Skin epidermis (tissue), 12 donors: ENCODE results near the gene SLC51B.
A peak's percentile ranks its signal among the peaks of the same experiment; 100 is the strongest.
"Not testable (repeated sequence)": the region's sequence is repeated elsewhere in the genome, so short reads cannot be mapped to it uniquely, and the experiment has no call there.

ENCODE experiments used
- H3K27ac ChIP-seq, 21 experiments: fragments of 200-600 bp; sonication (generic) in 11 of 21; one replicate each; pipeline ENCODE4 v1.5.0; 2020; ENCODE audit warnings: mild to moderate bottlenecking in 3 of 21, inconsistent platforms in 2 of 21, moderate library complexity in 2 of 21
- H3K4me3 ChIP-seq, 7 experiments: fragments of 200-600 bp; sonication (generic) in 2 of 7; one replicate each; pipeline ENCODE4 v1.5.0; 2020; ENCODE audit warnings: inconsistent platforms in 2 of 7, mild to moderate bottlenecking in 2 of 7, moderate library complexity in 1 of 7

Gene SLC51B

DNA sequence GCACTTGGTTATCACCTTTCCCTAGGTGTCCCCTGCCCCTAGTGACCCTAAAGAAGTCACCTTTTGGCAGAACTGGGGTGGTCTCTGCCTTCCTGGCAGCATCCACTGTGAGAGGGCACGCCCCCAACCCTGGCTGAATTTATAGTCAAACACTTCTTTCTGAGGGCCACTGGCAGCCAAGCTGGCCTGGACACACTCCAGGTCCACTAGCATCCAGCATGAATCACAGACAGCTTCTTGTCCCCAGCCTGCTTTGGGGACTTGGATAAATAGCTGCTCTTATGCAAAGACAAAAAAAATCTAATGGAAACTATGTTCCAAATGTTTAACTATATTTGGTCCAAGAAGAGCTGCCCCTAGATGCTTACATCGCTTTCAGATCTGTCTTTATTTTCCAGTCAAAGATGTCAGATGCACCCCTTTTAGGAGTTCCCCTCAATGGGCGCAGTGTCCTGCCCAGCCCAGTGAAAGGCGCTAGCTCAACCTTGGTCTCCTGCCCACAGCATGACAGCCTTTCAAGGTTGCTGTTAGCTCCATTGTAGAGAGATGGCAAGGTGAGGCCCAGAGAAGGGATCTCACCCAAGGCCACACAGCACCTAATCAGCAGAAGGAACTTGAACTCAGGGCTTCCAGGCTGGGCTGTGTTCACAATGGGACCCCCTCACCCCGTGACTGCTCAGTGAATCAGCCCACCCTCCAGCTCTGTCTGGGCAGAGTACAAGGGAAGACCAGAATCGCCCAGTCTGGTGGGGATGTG is 15.6 kb downstream of the SLC51B start:
- Histone ChIP-seq H3K4me3 (no peak overlapping the region), H3K27ac (peak overlapping the region in 6 of 21 experiments; percentile 34 to 61 (median 50))

DNA sequence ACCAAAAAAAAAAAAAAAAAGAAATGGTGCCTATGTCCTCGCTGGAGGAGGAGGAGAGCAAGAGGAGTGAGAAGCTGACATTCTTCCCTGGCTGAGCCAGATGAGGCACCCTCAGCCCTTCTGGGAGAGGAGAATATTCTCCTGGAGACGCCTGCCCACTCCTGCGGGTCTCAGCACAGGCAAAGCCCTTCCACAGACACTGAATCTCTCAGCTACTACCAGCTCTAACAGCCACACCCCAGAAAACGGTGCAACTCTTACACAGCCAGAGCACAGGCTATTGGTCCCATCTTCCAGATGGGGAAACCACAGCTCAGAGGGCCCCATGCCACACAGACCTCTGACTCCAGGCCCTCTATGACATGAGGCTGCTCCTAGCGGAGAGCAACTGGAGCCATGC is 16.9 kb downstream of the SLC51B start:
- Histone ChIP-seq H3K4me3 (no peak overlapping the region), H3K27ac (peak overlapping the region in 3 of 21 experiments; percentile 50 to 61 (median 52))

DNA sequence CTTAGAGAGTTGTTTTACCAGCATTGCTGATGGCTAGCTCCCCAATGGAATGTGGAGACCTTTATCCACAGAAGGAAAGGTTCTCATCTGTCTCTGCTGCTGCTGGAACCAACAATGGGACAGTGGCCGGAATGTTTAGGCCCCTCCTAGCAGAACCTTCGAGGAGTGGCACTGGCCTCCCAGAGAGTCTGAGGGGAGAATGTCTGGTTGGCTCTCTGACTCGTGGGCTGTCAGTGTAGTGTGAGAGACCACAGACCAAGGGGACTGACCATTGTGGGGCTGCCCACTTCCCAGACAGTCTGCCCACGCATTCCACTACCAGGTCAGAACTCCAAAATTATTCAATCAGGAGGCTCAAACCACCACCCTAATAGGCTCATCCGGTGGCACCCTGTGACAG is 17.5 kb downstream of the SLC51B start:
- Histone ChIP-seq H3K27ac (peak overlapping the region in 2 of 21 experiments; percentile 17 to 29), H3K4me3 (no peak overlapping the region)

DNA sequence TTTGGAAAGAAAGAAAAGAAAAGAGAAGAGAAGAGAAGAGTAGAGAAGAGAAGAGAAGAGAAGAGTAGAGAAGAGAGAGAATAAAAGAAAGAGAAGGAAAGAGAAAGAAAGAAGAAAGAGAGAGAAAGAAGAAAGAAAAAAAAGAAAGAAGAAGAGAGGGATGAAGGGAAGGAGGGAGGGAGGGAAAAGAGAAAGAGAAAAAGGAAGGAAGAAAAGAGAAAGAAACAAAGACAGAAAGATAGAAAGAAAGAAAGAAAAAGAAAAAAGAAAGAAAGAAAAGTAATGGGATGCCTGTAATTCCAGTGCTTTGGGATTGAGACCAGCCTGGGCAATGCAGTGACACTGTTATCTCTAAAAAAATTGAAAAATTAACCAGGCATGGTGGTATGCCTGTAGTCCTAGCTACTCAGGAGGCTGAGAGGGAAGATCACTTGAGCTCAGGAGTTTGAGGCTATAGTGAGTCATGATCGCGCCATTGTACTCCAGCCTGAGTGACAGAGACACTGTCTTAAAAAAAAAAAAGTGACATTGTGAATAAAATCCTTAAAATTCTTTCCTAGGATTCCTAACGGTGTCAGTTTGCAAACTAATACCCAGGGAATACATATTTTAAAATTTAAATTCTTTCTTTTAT is 20.9 kb downstream of the SLC51B start:
- Histone ChIP-seq H3K27ac (peak overlapping the region in 6 of 21 experiments; percentile 15 to 86 (median 76)), H3K4me3 (peak overlapping the region in 2 of 7 experiments; percentile 29 to 46)

DNA sequence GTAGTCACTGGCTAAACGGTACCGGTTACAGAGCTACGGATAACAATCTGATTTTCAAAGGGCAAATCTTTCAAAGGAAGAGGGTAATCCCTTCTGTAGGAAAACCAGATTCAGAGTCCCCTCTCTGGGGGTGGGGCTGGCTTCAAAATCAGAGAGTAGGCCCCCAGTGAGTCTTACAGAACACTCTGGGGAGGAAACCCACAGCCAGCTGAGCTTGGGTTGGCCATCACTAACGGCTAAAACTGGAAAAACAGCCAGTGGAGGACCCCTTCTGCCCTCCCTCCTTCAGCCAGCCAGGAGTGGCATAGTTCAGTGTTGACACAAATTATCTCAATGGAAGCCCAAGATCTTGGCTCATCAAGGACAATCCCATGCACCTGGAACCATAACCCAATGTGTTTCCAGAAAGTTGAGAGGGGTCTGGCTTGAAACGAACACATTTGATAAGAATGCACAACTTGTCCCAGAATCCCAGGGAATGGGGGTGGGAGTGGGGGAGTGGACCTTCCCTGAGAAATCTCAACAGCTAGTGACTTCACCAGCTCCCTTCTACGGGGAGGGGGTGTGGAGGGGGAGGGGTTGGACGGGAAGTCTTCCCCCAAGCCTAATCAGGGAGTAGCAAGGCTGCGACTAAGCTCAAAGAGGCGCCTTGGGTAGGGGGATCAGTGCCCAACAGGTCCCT is 21.6 kb downstream of the SLC51B start:
- peak overlapping the region in 16 of 21 experiments; percentile 38 to 87 (median 76) for H3K27ac ChIP-seq
- peak overlapping the region; percentile 3 to 46 (median 29) for H3K4me3 ChIP-seq

DNA sequence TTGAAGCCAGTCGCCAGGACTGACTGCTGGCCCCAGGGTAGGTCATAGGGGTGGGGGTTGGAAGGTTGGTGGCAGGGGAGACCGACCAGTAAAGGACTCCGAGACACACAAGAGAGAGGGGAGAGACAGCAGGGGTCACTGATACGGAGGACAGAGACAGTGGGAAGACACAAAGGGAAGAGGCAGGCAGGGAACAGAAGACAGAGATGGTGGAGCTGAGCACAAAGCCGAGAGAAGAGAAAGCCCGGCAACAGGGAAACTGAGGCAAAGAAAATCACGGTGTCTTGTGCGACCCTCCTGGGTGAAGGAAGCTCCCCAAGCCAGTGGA is 22.1 kb downstream of the SLC51B start:
- Histone ChIP-seq H3K27ac (peak overlapping the region in 19 of 21 experiments; percentile 24 to 87 (median 75)), H3K4me3 (peak overlapping the region; percentile 7 to 46 (median 29))

DNA sequence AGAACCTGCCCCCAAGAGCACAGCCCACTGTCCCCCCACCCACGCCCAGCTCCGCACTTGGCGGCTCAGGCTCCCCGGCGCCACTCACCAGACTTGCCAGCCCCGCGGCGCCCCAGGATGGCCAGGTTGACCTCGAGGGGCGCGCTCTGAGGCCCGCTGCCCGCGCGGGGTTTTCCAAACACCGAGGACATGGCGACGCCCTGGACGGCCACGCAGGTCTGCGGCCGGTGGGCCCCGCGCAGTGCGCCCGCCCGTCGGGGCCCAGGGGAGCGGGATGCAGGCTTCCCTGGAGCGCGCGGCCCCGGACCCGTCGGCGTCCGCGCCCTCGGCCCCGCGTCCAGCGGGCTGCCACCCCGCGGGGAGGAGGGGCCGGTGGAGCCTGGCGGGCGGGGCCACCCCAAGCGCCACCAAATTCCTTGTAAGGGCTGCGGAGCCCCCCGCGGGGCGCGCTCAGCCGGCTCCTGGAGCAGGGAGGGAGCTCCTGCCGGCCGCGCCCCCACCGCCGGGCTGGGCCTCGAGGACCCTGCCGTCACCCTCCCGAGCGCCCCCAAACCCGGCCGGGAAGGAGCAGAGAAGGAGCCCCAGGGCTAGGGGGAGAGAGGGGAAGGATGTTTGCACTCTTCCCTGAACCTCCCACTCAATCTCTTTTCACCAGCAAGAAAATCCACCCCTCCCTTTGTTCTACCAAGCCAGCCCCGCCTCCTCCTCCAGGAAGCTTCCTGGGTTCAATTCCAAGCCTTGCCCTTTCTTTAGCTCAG is 22.6 kb downstream of the SLC51B start, which contains the start of gene RASL12:
Gene RASL12, minus strand, starts transcription at position 347 of the 758 bp plus-strand sequence. Its CDS starts 156 bp downstream, at position 191.
- Histone ChIP-seq H3K4me3 (peak within 1 kb of the TSS; percentile 7 to 46 (median 29)), H3K27ac (peak within 1 kb of the TSS in 20 of 21 experiments; percentile 7 to 87 (median 72))

DNA sequence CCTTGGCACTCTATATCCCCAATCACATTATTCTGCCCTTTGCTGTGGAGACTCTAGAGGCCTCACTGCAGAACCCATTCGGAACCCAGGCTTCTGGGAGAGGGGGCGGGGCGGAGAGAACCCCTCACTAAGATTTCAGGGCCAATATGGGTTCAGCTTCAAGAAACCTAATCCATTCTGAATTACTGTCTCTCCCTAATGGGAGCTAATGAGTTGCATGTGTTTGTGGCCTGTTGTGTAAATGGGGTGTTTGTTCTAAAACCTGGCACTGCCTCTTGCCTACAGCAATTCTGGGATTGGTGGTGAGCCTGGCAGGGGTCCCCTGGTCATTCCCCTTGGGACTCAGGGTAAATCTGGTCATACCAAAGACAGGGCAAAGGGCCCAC is 23.2 kb downstream of the SLC51B start:
- Histone ChIP-seq H3K27ac (peak overlapping the region in 18 of 21 experiments; percentile 7 to 87 (median 76)), H3K4me3 (peak overlapping the region in 4 of 7 experiments; percentile 29 to 46 (median 34))

DNA sequence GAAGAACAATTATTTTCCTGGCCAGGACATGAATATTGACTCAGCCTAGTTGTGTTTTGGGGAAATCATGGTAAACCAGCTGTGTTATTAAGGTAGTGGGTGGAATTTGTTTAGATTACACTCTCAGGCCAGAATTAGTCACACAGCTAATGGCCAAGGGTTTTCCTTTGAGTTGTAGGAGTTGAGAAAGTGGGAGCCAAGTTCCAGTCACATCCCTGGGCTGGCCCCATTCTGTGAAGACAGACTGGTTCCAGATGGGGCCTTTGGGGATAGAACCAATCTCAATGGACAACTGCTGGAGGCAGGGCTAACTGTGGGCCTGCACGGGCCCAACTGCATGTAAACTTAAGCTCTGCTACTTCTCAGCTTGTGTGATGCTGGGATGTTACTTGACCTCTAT is 24.0 kb downstream of the SLC51B start:
- peak overlapping the region in 10 of 21 experiments; percentile 21 to 86 (median 66) for H3K27ac ChIP-seq

DNA sequence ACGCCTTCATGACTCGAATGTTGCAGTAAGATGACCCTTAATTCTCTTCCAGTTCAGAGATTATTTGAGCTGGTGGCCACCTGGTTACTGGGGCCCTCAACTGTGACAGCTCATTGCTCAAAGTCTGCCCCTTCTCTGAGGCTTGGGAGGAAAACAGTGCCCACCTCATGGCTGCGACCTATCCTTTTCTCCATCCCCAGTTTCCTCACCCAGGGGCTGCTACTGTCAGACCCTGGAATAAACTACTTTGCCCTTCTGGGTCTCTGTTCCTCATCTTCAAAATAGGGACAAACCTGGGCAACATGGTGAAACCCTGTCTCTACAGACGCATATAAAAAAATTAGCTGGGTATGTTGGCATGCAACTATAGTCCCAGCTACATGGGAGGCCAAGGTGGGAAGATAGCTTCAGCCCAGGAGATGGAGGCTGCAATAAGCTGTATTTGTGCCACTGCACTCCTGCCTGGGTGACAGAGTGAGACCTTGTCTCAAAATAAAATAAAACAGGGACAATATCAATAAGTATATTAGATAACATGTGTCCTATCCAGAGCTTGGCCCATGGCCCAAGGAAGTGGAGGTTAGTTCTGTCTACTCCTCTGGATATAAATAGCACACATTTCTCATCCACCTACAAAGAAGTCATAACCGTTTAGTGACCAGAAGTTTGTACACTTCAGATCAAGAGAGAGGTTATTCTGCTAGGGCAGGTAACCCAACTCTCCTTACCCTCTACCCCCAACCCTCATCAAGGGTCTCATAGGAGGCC is 24.8 kb downstream of the SLC51B start:
- H3K27ac ChIP-seq, result peak overlapping the region in 4 of 21 experiments; percentile 8 to 20 (median 17)

More for the DNA sequence above, 24.0 kb downstream of the SLC51B start:
- H3K4me3 ChIP-seq, result no peak overlapping the region

DNA sequence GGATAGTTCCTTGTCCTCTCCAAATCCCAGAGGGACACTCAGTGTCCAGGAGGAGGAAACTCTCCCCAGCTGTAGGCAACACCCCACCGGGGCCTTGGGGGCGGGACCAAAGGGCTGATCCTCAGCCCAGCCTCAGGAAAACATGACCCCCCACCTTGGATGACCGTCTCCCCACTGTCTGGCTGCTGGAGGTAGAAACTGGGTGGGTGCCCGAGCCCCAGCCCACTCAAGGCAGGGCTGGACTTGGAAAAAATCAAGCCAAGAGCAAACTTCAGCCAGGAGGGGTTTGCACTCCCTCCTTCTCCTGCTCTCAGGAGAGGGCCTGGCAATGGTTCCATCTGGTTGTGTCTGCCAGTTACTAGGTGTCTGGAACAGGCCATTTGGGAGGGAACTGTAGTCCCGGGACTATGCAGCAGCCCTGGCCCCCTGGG is 26.2 kb downstream of the SLC51B start:
- Histone ChIP-seq H3K27ac (peak overlapping the region in 11 of 21 experiments; percentile 10 to 51 (median 29)), H3K4me3 (no peak overlapping the region)

More for the DNA sequence above, 24.8 kb downstream of the SLC51B start:
- H3K4me3 ChIP-seq, result no peak overlapping the region

DNA sequence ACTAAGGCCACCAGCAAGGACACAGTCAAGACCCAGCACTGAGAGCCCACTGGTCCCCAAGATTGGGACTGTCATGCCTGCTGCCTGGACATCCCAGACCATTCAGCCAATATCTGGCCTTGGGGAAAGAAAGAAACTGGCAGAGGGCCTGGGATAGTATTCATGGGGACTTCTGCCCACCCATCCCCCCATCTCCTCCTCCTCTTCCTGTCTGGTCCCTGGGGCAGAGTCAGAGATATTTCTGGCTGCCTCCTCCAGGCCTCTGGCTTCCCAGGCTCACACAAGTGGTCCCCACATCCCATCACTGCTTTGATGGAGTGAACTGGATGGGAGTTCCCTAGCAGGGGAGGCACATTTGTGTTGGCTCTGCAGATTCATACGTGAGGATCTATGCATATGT is 26.8 kb downstream of the SLC51B start:
- Histone ChIP-seq H3K4me3 (no peak overlapping the region), H3K27ac (peak overlapping the region in 1 of 21 experiments; percentile 36)

DNA sequence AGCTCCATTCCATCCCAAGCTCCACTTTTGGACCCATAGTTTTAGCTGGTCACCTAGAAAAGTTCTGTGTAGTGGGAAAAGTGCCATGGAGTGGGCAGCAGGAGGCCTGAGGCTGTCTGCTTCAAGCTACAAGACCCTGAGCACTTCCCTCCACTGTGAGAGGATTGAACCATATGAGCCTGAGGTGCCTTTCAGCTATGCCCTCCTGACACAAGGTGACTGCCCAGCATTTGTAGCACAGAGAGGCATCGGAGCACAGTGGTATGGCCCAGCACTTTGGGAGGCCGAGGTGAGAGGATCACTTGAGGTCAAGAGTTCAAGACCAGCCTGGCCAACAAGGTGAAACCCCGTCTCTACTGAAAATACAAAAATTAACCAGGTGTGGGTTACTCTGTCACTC is 27.4 kb downstream of the SLC51B start:
- no peak overlapping the region for H3K4me3 ChIP-seq
- H3K27ac ChIP-seq, result peak overlapping the region in 1 of 21 experiments; percentile 21

DNA sequence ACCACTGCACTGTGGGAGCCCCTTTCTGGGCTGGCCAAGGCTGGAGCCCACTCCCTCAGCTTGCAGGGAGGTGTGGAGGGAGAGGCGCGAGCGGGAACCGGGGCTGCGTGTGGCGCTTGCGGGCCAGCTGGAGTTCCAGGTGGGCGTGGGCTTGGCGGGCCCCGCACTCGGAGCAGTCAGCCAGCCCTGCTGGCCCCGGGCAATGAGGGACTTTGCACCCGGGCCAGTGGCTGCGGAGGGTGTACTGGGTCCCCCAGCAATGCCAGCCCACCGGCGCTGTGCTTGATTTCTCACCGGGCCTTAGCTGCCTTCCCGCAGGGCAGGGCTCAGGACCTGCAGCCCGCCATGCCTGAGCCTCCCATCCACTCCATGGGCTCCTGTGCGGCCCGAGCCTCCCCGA is 29.8 kb downstream of the SLC51B start:
- H3K27ac ChIP-seq, H3K4me3 ChIP-seq: not testable (repeated sequence)

DNA sequence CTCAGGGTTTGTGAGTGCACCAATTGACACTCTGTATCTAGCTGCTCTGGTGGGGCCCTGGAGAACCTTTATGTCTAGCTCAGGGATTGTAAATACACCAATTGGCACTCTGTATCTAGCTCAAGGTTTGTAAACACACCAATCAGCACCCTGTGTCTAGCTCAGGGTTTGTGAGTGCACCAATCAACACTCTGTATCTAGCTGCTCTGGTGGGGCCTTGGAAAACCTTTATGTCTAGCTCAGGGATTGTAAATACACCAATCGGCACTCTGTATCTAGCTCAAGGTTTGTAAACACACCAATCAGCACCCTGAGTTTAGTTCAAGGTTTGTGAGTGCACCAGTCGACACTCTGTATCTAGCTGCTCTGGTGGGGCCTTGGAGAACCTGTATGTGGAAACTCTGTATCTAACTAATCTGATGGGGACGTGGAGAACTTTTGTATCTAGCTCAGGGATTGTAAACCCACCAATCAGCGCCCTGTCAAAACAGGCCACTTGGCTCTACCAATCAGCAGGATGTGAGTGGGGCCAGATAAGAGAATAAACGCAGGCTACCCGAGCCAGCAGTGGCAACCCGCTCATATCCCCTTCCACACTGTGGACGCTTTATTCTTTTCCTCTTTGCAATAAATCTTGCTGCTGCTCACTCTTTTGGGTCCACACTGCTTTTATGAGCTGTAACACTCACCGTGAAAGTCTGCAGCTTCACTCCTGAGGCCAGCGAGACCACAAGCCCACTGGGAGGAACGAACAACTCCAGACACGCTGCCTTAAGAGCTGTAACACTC is 30.6 kb downstream of the SLC51B start:
- H3K4me3 ChIP-seq, H3K27ac ChIP-seq: not testable (repeated sequence)

DNA sequence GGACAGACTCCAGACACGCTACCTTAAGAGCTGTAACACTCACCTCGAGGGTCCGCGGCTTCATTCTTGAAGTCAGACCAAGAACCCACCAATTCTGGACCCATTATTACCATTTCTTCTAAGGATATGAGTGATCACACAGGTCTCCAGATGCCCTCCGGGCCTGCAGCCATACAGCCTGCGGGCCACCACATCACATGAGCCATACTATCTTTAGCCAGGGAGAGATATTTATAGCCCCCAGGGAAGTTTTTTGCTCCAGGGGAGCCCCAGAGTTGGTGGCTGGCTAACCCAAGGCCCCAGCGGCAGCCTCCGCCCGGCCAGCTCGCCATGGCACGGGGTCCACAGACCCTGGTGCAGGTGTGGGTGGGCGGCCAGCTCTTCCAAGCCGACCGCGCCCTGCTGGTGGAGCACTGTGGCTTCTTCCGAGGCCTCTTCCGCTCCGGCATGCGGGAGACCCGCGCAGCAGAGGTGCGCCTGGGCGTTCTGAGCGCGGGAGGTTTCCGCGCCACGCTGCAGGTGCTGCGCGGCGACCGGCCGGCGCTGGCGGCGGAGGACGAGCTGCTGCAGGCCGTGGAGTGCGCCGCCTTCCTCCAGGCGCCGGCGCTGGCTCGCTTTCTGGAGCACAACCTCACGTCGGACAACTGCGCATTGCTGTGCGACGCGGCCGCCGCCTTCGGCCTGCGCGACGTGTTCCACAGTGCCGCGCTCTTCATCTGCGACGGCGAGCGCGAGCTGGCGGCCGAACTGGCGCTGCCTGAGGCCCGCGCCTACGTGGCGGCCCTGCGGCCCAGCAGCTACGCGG is 31.5 kb downstream of the SLC51B start, which contains the start of gene KBTBD13:
Gene KBTBD13, plus strand, starts transcription at position 261 of the 805 bp plus-strand sequence. Its CDS starts 70 bp downstream, at position 331.
- no peak within 1 kb of the TSS for H3K27ac ChIP-seq

More for the DNA sequence above, 31.5 kb downstream of the SLC51B start, which contains the start of gene KBTBD13:
- no peak within 1 kb of the TSS for H3K4me3 ChIP-seq
